BJ (cell line): Measurements from ENCODE around the gene PTPRM. TPM values are rescaled to one million over a fixed set of nuclear protein-coding genes. Genes with fewer than 3 reads are reported as not detected.
A peak's percentile ranks its signal among the peaks of the same experiment; 100 is the strongest.
"Not testable (repeated sequence)": the region's sequence is repeated elsewhere in the genome, so short reads cannot be mapped to it uniquely, and the experiment has no call there.

Source experiments
- CTCF ChIA-PET: fragments of 350-600 bp; formaldehyde crosslinking; extraction: SDS; loops from one replicate; lab custom pipeline; 2021; ENCODE audit warnings: antibody characterized with exemption, inconsistent platforms; lab: Yijun Ruan, JAX
- POLR2A ChIA-PET: fragments of 300-600 bp; sonication (Branson Sonifier 250); formaldehyde crosslinking; extraction: SDS; loops from one replicate; lab custom pipeline; 2021; ENCODE audit warnings: antibody characterized with exemption; lab: Charles Lee
- DNase-seq: peaks from one replicate; pipeline ENCODE4 v3.0.0-alpha.2; 2011; ENCODE audit warnings: low read depth
- H3K27me3 ChIP-seq: 2 replicates; pipeline ENCODE4 v1.6.0; 2011; ENCODE audit warnings: low read length; ENCODE audit not compliant: control insufficient read depth, insufficient read depth
- H3K36me3 ChIP-seq: 2 replicates; pipeline ENCODE4 v1.5.1; 2011; ENCODE audit warnings: low read length; ENCODE audit not compliant: control insufficient read depth, insufficient read depth
- H3K4me3 ChIP-seq: 2 replicates; pipeline ENCODE4 v1.5.1; 2011; ENCODE audit warnings: low read depth, mild to moderate bottlenecking, control low read depth, low read length
- CTCF ChIP-seq: IDR thresholded peaks from 2 replicates; pipeline ENCODE4 v1.5.1; 2011; ENCODE audit warnings: low read depth, mild to moderate bottlenecking, control low read depth, inconsistent platforms, low read length, moderate library complexity; ENCODE audit not compliant: insufficient read depth
- polyA plus RNA-seq: library from polyadenylated mRNA; depleted of rRNA; stranded (reverse); fragments of >200 nt; gene quantifications from 2 replicates; pipeline ENCODE4 v1.2.3, GENCODE V29; 2011

The PTPRM gene
- polyA plus RNA-seq, 1 experiment, result 149 TPM

GRCh38 chr18:8439055-8439454 is 871.9 kb downstream of the PTPRM start:
- no peak for DNase-seq
- Histone ChIP-seq H3K36me3 (no peaks in the 10 kb centered on the region), H3K4me3 (no peak overlapping the region), H3K27me3 (peaks cover 4% of the 10 kb centered on the region)
- ChIA-PET POLR2A (no interaction called here), CTCF (no interaction called here)
- no peak for TF ChIP-seq CTCF

GRCh38 chr18:8443505-8443904 is 876.4 kb downstream of the PTPRM start:
- no peak for TF ChIP-seq CTCF
- H3K4me3 ChIP-seq, result no peak overlapping the region
- H3K27me3 ChIP-seq, result peaks cover 4% of the 10 kb centered on the region; the same call in 1 of the 2 replicates
- ChIA-PET CTCF (interaction anchor here (0.7 to 0.9 kb wide), 2 partner anchors 9 to 37 kb away, joined by 3 read pairs; no protein-coding TSS in a partner anchor), POLR2A (no interaction called here)
- H3K36me3 ChIP-seq, result no peaks in the 10 kb centered on the region
- DNase-seq, result no peak

- POLR2A ChIA-PET, CTCF ChIA-PET, H3K36me3 ChIP-seq, H3K4me3 ChIP-seq, H3K27me3 ChIP-seq, DNase-seq: not testable (repeated sequence)
Observed at GRCh38 chr18:8446936-8447335, 879.8 kb downstream of the PTPRM start.

GRCh38 chr18:8448130-8448529 is 881.0 kb downstream of the PTPRM start:
- Histone ChIP-seq H3K4me3 (no peak overlapping the region), H3K27me3 (peaks cover 4% of the 10 kb centered on the region; the same call in 1 of the 2 replicates), H3K36me3 (no peaks in the 10 kb centered on the region)
- TF ChIP-seq CTCF, result no peak
- ChIA-PET POLR2A (no interaction called here), CTCF (no interaction called here)
- no peak for DNase-seq

- ChIA-PET POLR2A (no interaction called here), CTCF (interaction anchor here (1.3 to 3.2 kb wide), 2 partner anchors 9 to 31 kb away, joined by 3 to 11 read pairs; no protein-coding TSS in a partner anchor)
- peak; percentile 60 for TF ChIP-seq CTCF
Observed at GRCh38 chr18:8450013-8450412, 882.9 kb downstream of the PTPRM start.

More at GRCh38 chr18:8450013-8450412, 882.9 kb downstream of the PTPRM start:
- DNase-seq, result no peak
- Histone ChIP-seq H3K36me3 (no peaks in the 10 kb centered on the region), H3K27me3 (peaks cover 7% of the 10 kb centered on the region; the same call in 1 of the 2 replicates), H3K4me3 (no peak overlapping the region)
